Activated CD4-positive, alpha-beta T cell treated with anti-CD3 and anti-CD28 coated beads, Interleukin-2, amount 50 U/mL, for 24 hours (primary cell): ENCODE data around the gene DAB2.

Experiments used
- DNase-seq, 2 donors: peaks; one replicate each; pipeline ENCODE4 v3.0.0-alpha.2; 2020; ENCODE audit warnings: low read depth in 1 of 2, low spot score in 1 of 2

Gene DAB2

GRCh38 chr5:39448506-39449128 is 23.8 kb upstream of the DAB2 start:
- no peak for DNase-seq

GRCh38 chr5:39447968-39448367 is 23.2 kb upstream of the DAB2 start:
- no peak for DNase-seq

GRCh38 chr5:39447059-39447458 is 22.3 kb upstream of the DAB2 start:
- no peak for DNase-seq

- DNase-seq = no peak
Observed at GRCh38 chr5:39446231-39446630, 21.5 kb upstream of the DAB2 start.

GRCh38 chr5:39443911-39444310 is 19.1 kb upstream of the DAB2 start:
- no peak for DNase-seq

GRCh38 chr5:39442991-39443390 is 18.2 kb upstream of the DAB2 start:
- no peak for DNase-seq

- DNase-seq = no peak
Observed at GRCh38 chr5:39441838-39442237, 17.1 kb upstream of the DAB2 start.

- no peak for DNase-seq
Observed at GRCh38 chr5:39440958-39441624, 16.3 kb upstream of the DAB2 start.

- no peak for DNase-seq
Observed at GRCh38 chr5:39440192-39440957, 15.6 kb upstream of the DAB2 start.

GRCh38 chr5:39439582-39440162 is 14.9 kb upstream of the DAB2 start:
- DNase-seq = no peak

GRCh38 chr5:39437467-39437866 is 12.7 kb upstream of the DAB2 start:
- DNase-seq = no peak

GRCh38 chr5:39433848-39434247 is 9.1 kb upstream of the DAB2 start:
- DNase-seq = no peak

- no peak for DNase-seq
Observed at GRCh38 chr5:39432696-39433530, 8.1 kb upstream of the DAB2 start.

- DNase-seq = no peak
Observed at GRCh38 chr5:39430461-39430860, 5.7 kb upstream of the DAB2 start.

GRCh38 chr5:39428640-39429039 is 3.9 kb upstream of the DAB2 start:
- DNase-seq = no peak

- DNase-seq = no peak
Observed at GRCh38 chr5:39427633-39428032, 2.9 kb upstream of the DAB2 start.

- DNase-seq = no peak
Observed at GRCh38 chr5:39427229-39427628, 2.4 kb upstream of the DAB2 start.

- no peak for DNase-seq
Observed at GRCh38 chr5:39426746-39427105, 1.9 kb upstream of the DAB2 start.

- DNase-seq = no peak
Observed at GRCh38 chr5:39426051-39426745, 1.4 kb upstream of the DAB2 start.

GRCh38 chr5:39423331-39423751 is 1.4 kb downstream of the DAB2 start:
- DNase-seq = no peak
